ENCODE results near the gene CUL1.

The CUL1 gene

GRCh38 chr7:148719753-148720152 is 21.1 kb downstream of the CUL1 start:
- no peak for DNase-seq

GRCh38 chr7:148720472-148720871 is 21.8 kb downstream of the CUL1 start:
- DNase-seq, result no peak

DNA sequence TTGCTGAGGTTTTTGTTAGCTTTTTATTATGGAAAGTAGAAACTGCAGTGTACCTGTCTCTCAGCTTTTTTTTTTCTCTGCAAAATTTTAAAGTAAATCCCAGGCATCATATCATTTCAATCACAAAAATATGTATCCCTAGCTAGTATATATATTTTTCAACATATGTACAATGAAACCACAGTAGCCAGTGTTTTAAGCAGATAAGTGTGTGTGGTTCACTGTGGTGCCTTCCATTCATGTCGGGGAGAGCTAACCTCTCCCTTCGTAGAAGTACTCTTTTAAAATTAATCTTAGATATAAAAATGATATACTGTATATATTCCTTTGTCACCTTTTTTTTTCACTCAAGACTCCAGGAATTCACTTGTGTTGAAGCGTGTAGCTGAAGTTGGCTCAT is 22.7 kb downstream of the CUL1 start:
- no peak for DNase-seq

- no peak for DNase-seq
Measured at GRCh38 chr7:148722340-148723165, 23.9 kb downstream of the CUL1 start.

DNA sequence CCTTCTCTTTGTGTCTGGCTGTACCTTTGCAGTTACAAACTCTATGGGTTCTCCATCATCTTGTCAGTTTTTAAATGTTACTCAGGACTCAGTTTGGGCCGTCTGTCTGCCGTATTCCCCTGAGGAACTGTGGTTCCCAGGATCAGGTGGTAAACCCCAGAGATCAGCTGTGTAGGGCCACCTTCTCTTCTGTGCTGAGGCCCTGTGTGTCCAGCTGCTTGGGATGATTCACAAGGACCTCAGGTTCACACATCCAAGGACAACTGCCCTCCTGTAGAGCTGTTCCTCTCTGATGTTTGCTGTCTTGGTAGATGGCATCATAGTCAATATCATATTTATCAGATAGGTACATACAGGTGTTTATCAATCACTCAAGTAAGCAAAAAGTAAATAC is 24.5 kb downstream of the CUL1 start:
- no peak for DNase-seq

DNA sequence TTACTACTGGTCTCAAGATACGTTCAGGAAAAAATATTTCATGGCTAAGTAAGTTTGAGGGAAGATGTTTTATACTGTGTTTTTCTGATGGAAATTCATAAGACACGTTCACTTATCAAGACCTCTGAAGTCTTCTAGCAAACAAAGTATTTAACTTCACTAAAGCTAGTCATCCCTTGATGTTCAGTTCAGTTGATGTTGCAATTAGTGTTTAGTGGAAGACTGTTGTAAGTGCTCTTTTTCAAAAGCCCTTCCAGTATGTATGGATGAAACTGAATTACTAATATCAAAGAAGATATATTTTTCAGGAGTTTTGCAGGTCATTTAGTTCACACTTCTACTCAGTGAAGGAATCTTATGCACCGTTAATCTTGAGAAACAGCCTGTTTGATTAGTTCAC is 25.1 kb downstream of the CUL1 start:
- DNase-seq, result no peak

- no peak for DNase-seq
Measured at GRCh38 chr7:148726385-148726784, 27.7 kb downstream of the CUL1 start.

GRCh38 chr7:148727501-148728278 is 29.0 kb downstream of the CUL1 start:
- DNase-seq, result no peak

- no peak for DNase-seq
Measured at GRCh38 chr7:148729984-148730733, 31.5 kb downstream of the CUL1 start.

DNA sequence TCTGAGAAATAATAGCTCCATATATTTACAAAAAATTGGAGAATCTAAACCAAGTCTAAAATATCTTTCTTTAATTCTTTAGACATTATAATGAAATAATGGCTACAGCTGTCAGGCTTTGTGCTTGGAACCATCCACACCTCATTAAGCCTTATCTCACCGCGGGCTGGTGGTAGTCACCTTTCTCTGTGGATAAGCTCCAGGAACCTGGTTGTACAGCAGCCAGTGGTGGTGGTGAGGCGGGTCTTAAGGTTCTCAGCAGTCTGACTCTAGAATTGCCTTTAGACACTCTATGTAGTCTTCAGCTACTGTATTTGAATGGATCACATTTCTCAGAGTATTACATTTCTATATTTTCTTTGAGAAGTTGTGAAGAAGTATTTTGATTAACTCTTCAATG is 34.2 kb downstream of the CUL1 start:
- no peak for DNase-seq

DNA sequence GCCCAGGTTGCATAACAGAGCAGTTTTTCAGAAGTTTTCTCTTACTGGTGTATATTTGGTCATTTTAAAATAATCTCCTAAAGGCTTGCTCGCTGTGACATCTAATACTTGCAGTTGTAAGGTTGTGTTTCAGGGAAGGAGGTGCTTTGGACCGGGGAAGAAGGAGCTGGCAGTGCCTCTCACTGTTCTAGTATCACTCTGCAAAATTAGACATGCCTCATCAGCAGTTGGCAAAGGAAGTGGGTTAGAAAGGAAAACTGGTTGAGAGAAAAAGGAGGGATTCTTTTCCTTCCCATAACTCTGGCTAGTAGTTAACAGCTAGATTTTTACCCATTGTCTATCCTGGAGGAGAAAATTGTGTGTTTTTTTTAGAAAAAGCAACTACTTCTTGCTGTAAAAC is 34.8 kb downstream of the CUL1 start:
- no peak for DNase-seq

DNA sequence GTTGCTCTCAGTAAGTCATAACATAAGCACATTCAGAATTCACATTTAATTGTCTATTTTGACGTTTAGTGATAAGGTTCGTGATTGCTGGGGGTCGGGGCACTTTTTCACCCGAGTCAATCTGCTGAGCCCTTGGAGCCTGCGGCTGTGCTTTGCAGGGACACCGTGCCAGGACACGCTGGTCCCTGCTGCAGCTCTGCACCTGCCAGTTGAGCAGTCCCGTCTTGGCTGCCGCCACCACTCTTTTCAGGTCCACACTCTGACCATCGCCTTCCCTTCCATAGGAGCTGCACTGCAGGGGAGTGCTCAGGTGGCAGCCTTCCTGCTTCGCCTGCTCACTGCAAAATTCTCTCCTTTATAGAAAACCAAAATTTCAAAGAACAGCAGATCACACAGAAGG is 36.4 kb downstream of the CUL1 start:
- no peak for DNase-seq

GRCh38 chr7:148735967-148736366 is 37.3 kb downstream of the CUL1 start:
- DNase-seq, result no peak

GRCh38 chr7:148738737-148739535 is 40.2 kb downstream of the CUL1 start:
- no peak for DNase-seq

GRCh38 chr7:148746135-148746534 is 47.4 kb downstream of the CUL1 start:
- DNase-seq, result no peak

DNA sequence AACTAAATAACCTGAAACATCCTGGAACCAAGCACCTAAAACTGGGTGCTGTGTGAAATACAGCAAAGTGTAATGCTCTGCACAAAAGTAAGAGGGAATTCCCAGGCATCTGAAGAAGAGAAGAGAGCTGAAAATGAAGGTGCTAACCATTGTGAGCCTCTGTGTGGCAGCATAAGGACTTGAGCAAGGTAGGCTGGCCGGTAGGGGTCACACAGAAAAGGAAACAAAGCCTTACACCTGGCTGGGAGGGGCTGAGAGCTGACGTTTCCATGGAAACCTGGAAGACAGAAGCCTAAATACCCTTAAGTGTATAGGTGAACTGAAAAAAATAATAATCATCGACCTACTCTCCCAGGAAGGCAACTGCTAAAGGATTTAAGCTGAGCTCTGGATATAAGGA is 48.6 kb downstream of the CUL1 start:
- DNase-seq, result peak; percentile 6 to 15

DNA sequence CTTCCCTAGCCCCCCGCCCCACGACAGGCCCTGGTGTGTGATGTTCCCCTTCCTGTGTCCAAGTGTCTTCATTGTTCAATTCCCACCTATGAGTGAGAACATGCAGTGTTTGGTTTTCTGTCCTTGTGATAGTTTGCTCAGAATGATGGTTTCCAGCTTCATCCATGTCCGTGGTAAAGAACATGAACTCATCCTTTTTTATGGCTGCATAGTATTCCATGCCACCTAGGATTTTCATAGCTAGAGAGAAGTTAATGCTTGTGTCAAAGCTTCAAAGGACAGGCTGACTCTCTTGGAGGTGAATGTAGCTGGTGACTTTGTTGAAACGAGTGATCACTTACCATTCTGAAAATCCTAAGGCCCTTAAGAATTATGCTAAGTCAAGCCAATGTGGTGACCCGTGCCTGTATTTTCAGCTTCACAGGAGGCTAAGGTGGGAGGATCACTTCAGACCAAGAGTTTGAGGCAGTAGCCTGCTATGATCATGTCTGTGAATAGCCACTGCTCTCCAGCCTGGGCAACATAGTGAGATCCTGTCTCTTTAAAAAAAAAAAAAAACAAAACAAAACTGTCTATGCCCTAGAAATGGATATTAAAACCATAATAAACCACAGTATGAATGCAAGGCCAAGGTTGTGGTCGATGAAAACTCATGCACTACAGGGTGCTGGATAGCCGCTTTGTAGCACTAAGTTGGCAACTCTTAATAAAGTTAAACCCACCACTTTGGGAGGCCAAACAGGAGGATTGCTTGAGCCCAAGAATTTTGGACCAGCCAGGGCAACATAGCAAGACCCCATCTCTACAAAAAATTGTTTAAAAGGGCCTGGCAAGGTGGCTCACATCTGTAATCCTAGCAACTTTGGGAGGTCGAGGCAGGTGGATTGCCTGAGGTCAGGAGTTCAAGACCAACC is 52.0 kb downstream of the CUL1 start:
- DNase-seq, result no peak

- no peak for DNase-seq
Measured at GRCh38 chr7:148753224-148753623, 54.5 kb downstream of the CUL1 start.

DNA sequence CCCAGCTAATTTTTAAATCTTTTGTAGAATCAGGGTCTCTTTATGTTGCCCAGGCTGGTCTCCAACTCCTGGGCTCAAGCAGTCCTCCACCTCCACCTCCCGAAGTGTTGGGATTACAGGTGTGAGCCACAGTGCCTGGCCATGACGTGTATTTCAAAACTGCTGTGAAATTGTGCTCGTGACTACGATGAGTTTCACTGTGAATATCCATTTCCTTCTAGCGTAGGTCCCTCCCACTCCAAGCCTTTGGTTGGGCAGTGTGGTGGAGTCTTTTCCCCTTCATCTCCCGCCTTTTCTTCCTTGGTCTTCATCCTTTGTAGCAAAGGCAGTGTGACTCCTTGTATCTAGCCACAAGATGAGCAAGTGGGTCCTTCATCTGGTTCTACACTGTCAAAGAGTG is 56.2 kb downstream of the CUL1 start:
- no peak for DNase-seq

GRCh38 chr7:148761499-148762278 is 63.0 kb downstream of the CUL1 start:
- DNase-seq, result no peak

GRCh38 chr7:148763622-148764021 is 64.9 kb downstream of the CUL1 start:
- no peak for DNase-seq

All from CD4-positive, alpha-beta T cell treated with Interleukin-1 beta for 1 hour (primary cell).